Right lobe of liver (tissue), 6 donors: ENCODE measurements around the gene PPP6R3. TPM values are rescaled to one million over a fixed set of nuclear protein-coding genes. Genes with fewer than 3 reads are reported as not detected.
A peak's percentile ranks its signal among the peaks of the same experiment; 100 is the strongest.
"Not testable (repeated sequence)": the region's sequence is repeated elsewhere in the genome, so short reads cannot be mapped to it uniquely, and the experiment has no call there.

Experiments
- ATAC-seq, 4 donors: fragments of 200-7000 bp; cut with Tn5 transposase; one replicate each; pipeline ENCODE4 v1.9.1; 2020; ENCODE audit warnings: mild to moderate bottlenecking in 4 of 4, moderate library complexity in 4 of 4
- DNase-seq, 3 donors: peaks; one replicate each; pipeline ENCODE4 v3.0.0-alpha.2; 2020
- H3K27ac ChIP-seq, 3 donors: fragments of 200-600 bp; one replicate each; pipeline ENCODE4 v1.8.0; 2022
- H3K27me3 ChIP-seq, 2 donors: fragments of 200-600 bp; one replicate each; pipeline ENCODE4 v1.8.0; 2022
- H3K36me3 ChIP-seq, 4 donors: fragments of 200-600 bp; sonication (generic) in 1 of 4; one replicate each; pipeline versions ENCODE4 v1.5.1 to v1.8.0; 2017 to 2022; ENCODE audit warnings: control low read depth in 1 of 4
- H3K4me1 ChIP-seq, 4 donors: fragments of 200-600 bp; sonication (generic) in 1 of 4; one replicate each; pipeline versions ENCODE4 v1.5.1 to v1.8.0; 2017 to 2022; ENCODE audit warnings: control low read depth in 1 of 4
- H3K4me3 ChIP-seq, 3 donors: fragments of 200-600 bp; one replicate each; pipeline ENCODE4 v1.8.0; 2022
- H3K9me3 ChIP-seq, 4 donors: fragments of 200-600 bp; sonication (generic) in 1 of 4; one replicate each; pipeline versions ENCODE4 v1.5.1 to v1.8.0; 2017 to 2022; ENCODE audit warnings: control low read depth in 1 of 4
- POLR2A ChIP-seq: fragments of 450-650 bp; IDR thresholded peaks from one replicate; pipeline ENCODE4 v1.6.1; 2017; ENCODE audit warnings: antibody characterized with exemption, mild to moderate bottlenecking
- WGBS: methylation state at CpG from one replicate; pipeline ENCODE4 v1.1.6; 2018; ENCODE audit warnings: low coverage, low lambda C conversion rate; ENCODE audit not compliant: insufficient coverage; ENCODE audit errors: missing lambda C conversion rate; 5-methylcytosine and 5-hydroxymethylcytosine counted together
- intact Hi-C, 2 donors: fragments of 100-400 bp; cut with DNase I; formaldehyde crosslinking; loops; one replicate each; pipeline versions ENCODE4 v1.11.2 to v1.14.1; 2022
- total RNA-seq, 6 experiments: library from RNA; depleted of rRNA in 2 of 6; stranded (reverse); fragments of >200 nt in 2 of 6; fragmentation: NEBNext Ultra II Directional in 3 of 6; extraction: Animal tissue kit (Norgen Biotek cat#: 25700) in 3 of 6; gene quantifications; one replicate each; pipeline versions ENCODE4 v1.1.0 to v1.2.4, GENCODE V29; 2016 to 2023
- TF ChIP-seq, protein P1 (sequence below), 4 donors: fragments of 200-600 bp in 3 of 4; fragments of 450-650 bp in 1 of 4; IDR thresholded peaks; one replicate each; pipeline versions ENCODE4 v1.5.1 to v1.8.0; 2016 to 2022; ENCODE audit warnings: antibody characterized with exemption in 4 of 4, mild to moderate bottlenecking in 2 of 4
- donor health status: DM: no; HTN: yes; CAD: no.
- donor health status: DM: no; HTN: no; CAD: no.
- donor health status: DM: no; HTN: no; CAD: no.
- donor health status: DM: no; HTN: yes; CAD: no.
- donor health status: DM: no; HTN: yes; CAD: no.

The PPP6R3 gene
- total RNA-seq, 6 experiments from 2014 or later: 35.8 to 48.3 (median 39.2) TPM

GRCh38 chr11:68473693-68474092 lies 13.1 kb downstream of the PPP6R3 start:
- H3K9me3 ChIP-seq: no peaks in the 10 kb centered on the region
- H3K36me3 ChIP-seq: no peaks in the 10 kb centered on the region
- no peak for DNase-seq
- no peak overlapping the region for H3K4me3 ChIP-seq
- H3K27ac ChIP-seq: no peak overlapping the region
- WGBS: 100% methylated on average over 1 of the region's 1 CpG
- no peaks in the 10 kb centered on the region for H3K27me3 ChIP-seq
- intact Hi-C loops: no loop called here
- TF ChIP-seq POLR2A: no peak
- TF ChIP-seq, protein P1, sequence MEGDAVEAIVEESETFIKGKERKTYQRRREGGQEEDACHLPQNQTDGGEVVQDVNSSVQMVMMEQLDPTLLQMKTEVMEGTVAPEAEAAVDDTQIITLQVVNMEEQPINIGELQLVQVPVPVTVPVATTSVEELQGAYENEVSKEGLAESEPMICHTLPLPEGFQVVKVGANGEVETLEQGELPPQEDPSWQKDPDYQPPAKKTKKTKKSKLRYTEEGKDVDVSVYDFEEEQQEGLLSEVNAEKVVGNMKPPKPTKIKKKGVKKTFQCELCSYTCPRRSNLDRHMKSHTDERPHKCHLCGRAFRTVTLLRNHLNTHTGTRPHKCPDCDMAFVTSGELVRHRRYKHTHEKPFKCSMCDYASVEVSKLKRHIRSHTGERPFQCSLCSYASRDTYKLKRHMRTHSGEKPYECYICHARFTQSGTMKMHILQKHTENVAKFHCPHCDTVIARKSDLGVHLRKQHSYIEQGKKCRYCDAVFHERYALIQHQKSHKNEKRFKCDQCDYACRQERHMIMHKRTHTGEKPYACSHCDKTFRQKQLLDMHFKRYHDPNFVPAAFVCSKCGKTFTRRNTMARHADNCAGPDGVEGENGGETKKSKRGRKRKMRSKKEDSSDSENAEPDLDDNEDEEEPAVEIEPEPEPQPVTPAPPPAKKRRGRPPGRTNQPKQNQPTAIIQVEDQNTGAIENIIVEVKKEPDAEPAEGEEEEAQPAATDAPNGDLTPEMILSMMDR (IDR thresholded peaks at IDR 0.05): no peak
- no peak for ATAC-seq
- peaks cover 0 to 33% (median 15%) of the 10 kb centered on the region in 4 donors for H3K4me1 ChIP-seq

- no CpG with 5 or more reads among the region's 34 CpGs for WGBS
- H3K9me3 ChIP-seq, H3K27ac ChIP-seq, intact Hi-C loops, H3K27me3 ChIP-seq, H3K4me3 ChIP-seq, ATAC-seq, DNase-seq, H3K36me3 ChIP-seq: not testable (repeated sequence)
- peaks cover 0 to 24% (median 11%) of the 10 kb centered on the region in 4 donors for H3K4me1 ChIP-seq
Observed at GRCh38 chr11:68475626-68476025, 15.1 kb downstream of the PPP6R3 start.

- TF ChIP-seq, protein P1 (IDR thresholded peaks at IDR 0.05): no peak
- no peak for TF ChIP-seq POLR2A
- no peak for ATAC-seq
- Histone ChIP-seq H3K36me3 (no peaks in the 10 kb centered on the region), H3K4me1 (peaks cover 0 to 30% (median 14%) of the 10 kb centered on the region in 4 donors), H3K27me3 (no peaks in the 10 kb centered on the region), H3K4me3 (no peak overlapping the region), H3K27ac (no peak overlapping the region), H3K9me3 (no peaks in the 10 kb centered on the region)
- WGBS: 66% methylated on average over 3 of the region's 3 CpGs
- intact Hi-C loops: no loop called here
- no peak for DNase-seq
Observed at GRCh38 chr11:68479390-68479789, 18.8 kb downstream of the PPP6R3 start.

DNA sequence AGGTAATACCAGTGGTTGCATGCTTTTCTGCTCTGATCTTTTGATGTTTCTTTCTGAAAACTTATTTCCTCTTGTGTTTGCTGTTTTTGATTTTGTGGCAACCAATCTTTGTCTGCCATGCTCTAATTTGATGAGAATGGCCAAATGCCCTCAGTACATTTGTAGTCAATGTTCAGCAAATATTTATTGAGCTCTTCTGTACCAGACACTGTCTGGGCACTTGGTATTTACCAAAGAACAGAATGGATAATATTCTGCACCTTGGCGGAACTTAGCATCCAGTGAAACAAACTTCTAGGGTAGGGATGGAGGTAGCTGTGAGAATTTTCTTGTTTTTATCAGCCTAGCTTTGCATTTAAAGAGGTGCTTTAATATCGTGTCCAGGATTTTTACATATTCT lies 19.6 kb downstream of the PPP6R3 start:
- intact Hi-C loops: no loop called here
- Histone ChIP-seq H3K4me1 (peaks cover 0 to 28% (median 13%) of the 10 kb centered on the region in 4 donors), H3K27me3 (no peaks in the 10 kb centered on the region), H3K4me3 (no peak overlapping the region), H3K9me3 (no peaks in the 10 kb centered on the region), H3K36me3 (no peaks in the 10 kb centered on the region), H3K27ac (no peak overlapping the region)
- DNase-seq (no peak), ATAC-seq (peak; percentile 69 to 89 (median 78))
- TF ChIP-seq, protein P1 (IDR thresholded peaks at IDR 0.05): no peak
- no peak for TF ChIP-seq POLR2A
- 25% methylated on average over 2 of the region's 2 CpGs for WGBS

GRCh38 chr11:68480852-68481510 lies 20.4 kb downstream of the PPP6R3 start:
- WGBS: 47% methylated on average over 3 of the region's 3 CpGs
- Histone ChIP-seq H3K36me3 (no peaks in the 10 kb centered on the region), H3K4me1 (peaks cover 0 to 28% (median 13%) of the 10 kb centered on the region in 4 donors), H3K27ac (no peak overlapping the region), H3K27me3 (no peaks in the 10 kb centered on the region), H3K4me3 (no peak overlapping the region), H3K9me3 (no peaks in the 10 kb centered on the region)
- DNase-seq (no peak), ATAC-seq (no peak)
- TF ChIP-seq POLR2A: no peak
- TF ChIP-seq, protein P1 (IDR thresholded peaks at IDR 0.05): no peak
- intact Hi-C loops: no loop called here
